GM23338 (cell line): ENCODE data around the gene RPS6KA4. TPM values are rescaled to one million over a fixed set of nuclear protein-coding genes. Genes with fewer than 3 reads are reported as not detected.

Experiments used
- ATAC-seq: fragments of 200-7000 bp; cut with Tn5 transposase; 3 replicates; pipeline ENCODE4 v1.9.1; 2020
- DNase-seq: peaks from one replicate; pipeline ENCODE4 v3.0.0-alpha.2; 2015; ENCODE audit warnings: low spot score
- H2AFZ ChIP-seq: fragments of 200-600 bp; sonication (generic); 2 replicates; pipeline ENCODE4 v1.8.0; 2016; ENCODE audit warnings: antibody characterized with exemption, mild to moderate bottlenecking, moderate library complexity
- H3F3A ChIP-seq: fragments of 200-600 bp; sonication (generic); replicated peaks from 2 replicates; pipeline ENCODE4 v1.8.0; 2017; ENCODE audit warnings: antibody characterized with exemption, mixed run types, low read depth
- H3K27ac ChIP-seq: fragments of 200-600 bp; sonication (generic); 2 replicates; pipeline ENCODE4 v1.6.1; 2016; ENCODE audit warnings: low read depth
- H3K27me3 ChIP-seq: fragments of 200-600 bp; sonication (generic); 2 replicates; pipeline ENCODE4 v1.8.0; 2016; ENCODE audit warnings: mild to moderate bottlenecking, mixed run types, moderate library complexity; ENCODE audit not compliant: insufficient read depth
- H3K36me3 ChIP-seq: fragments of 200-600 bp; sonication (generic); 2 replicates; pipeline ENCODE4 v1.8.0; 2016; ENCODE audit warnings: mild to moderate bottlenecking; ENCODE audit not compliant: insufficient read depth
- H3K4me1 ChIP-seq: fragments of 200-600 bp; sonication (generic); 2 replicates; pipeline ENCODE4 v1.8.0; 2016; ENCODE audit warnings: mild to moderate bottlenecking, moderate library complexity; ENCODE audit not compliant: insufficient read depth
- H3K4me2 ChIP-seq: fragments of 200-600 bp; sonication (generic); 2 replicates; pipeline ENCODE4 v1.7.1; 2017; ENCODE audit warnings: mixed run types
- H3K4me3 ChIP-seq: fragments of 200-600 bp; sonication (generic); 2 replicates; pipeline ENCODE4 v1.6.1; 2016; ENCODE audit warnings: mixed run types
- H3K79me2 ChIP-seq: fragments of 200-600 bp; sonication (generic); replicated peaks from 2 replicates; pipeline ENCODE4 v1.8.0; 2017; ENCODE audit warnings: mild to moderate bottlenecking; ENCODE audit not compliant: insufficient read depth
- H3K9me2 ChIP-seq: fragments of 200-600 bp; sonication (generic); 2 replicates; pipeline ENCODE4 v1.8.0; 2017; ENCODE audit not compliant: insufficient read depth
- H4K20me1 ChIP-seq: fragments of 200-600 bp; sonication (generic); replicated peaks from 2 replicates; pipeline ENCODE4 v1.8.0; 2017; ENCODE audit warnings: mild to moderate bottlenecking; ENCODE audit not compliant: insufficient read depth
- H3K27ac Mint-ChIP-seq: 2 replicates; pipeline ENCODE4 v1.8.0; 2020; ENCODE audit warnings: inconsistent platforms, mild to moderate bottlenecking, moderate library complexity, mixed read lengths
- H3K27me3 Mint-ChIP-seq: 3 replicates; pipeline ENCODE4 v1.8.0; 2022; ENCODE audit warnings: low read depth, mild to moderate bottlenecking, moderate library complexity, mixed read lengths, inconsistent platforms; ENCODE audit not compliant: insufficient read depth, poor library complexity
- H3K36me3 Mint-ChIP-seq: 3 replicates; pipeline ENCODE4 v1.8.0; 2021; ENCODE audit warnings: low read depth, mild to moderate bottlenecking, inconsistent platforms, moderate library complexity, mixed read lengths
- H3K4me1 Mint-ChIP-seq: 3 replicates; pipeline ENCODE4 v1.8.0; 2020; ENCODE audit warnings: mild to moderate bottlenecking, inconsistent platforms, mixed read lengths
- H3K4me3 Mint-ChIP-seq: 3 replicates; pipeline ENCODE4 v1.8.0; 2021; ENCODE audit warnings: moderate library complexity, mild to moderate bottlenecking, inconsistent platforms, mixed read lengths
- H3K9me3 Mint-ChIP-seq: 3 replicates; pipeline ENCODE4 v1.8.0; 2020; ENCODE audit warnings: moderate library complexity, mild to moderate bottlenecking, inconsistent platforms, mixed read lengths
- CREB1 ChIP-seq: fragments of 250-450 bp; sonication (Bioruptor Pico); IDR thresholded peaks from 2 replicates; pipeline ENCODE4 v1.5.0; 2020; ENCODE audit warnings: low read depth, mild to moderate bottlenecking, moderate library complexity
- CTCF ChIP-seq, 2 experiments: fragments of 200-600 bp in 1 of 2; sonication (generic) in 1 of 2; conservative IDR thresholded peaks; 2 replicates each; pipeline versions ENCODE4 v1.5.1 to v1.6.1; 2016 to 2017; ENCODE audit warnings: antibody characterized with exemption in 2 of 2, low read depth in 2 of 2, mild to moderate bottlenecking in 2 of 2, moderate library complexity in 1 of 2
- ETS1 ChIP-seq: IDR thresholded peaks from 2 replicates; pipeline ENCODE4 v1.6.1; 2016; ENCODE audit warnings: antibody characterized with exemption
- EZH2 ChIP-seq: fragments of 200-600 bp; sonication (generic); IDR thresholded peaks from one replicate; pipeline ENCODE4 v1.8.0; 2017; ENCODE audit warnings: antibody characterized with exemption, mild to moderate bottlenecking, low read depth; ENCODE audit not compliant: unreplicated experiment
- EZH2phosphoT487 ChIP-seq: fragments of 200-600 bp; sonication (generic); IDR thresholded peaks from one replicate; pipeline ENCODE4 v1.8.1; 2018; ENCODE audit warnings: antibody characterized with exemption; ENCODE audit not compliant: unreplicated experiment
- JUNB ChIP-seq: IDR thresholded peaks from one replicate; pipeline ENCODE4 v1.6.1; 2016; ENCODE audit warnings: antibody characterized with exemption; ENCODE audit not compliant: unreplicated experiment
- NANOG ChIP-seq: IDR thresholded peaks from 2 replicates; pipeline ENCODE4 v1.6.1; 2016; ENCODE audit warnings: antibody characterized with exemption, borderline replicate concordance
- POLR2AphosphoS5 ChIP-seq: IDR thresholded peaks from 2 replicates; pipeline ENCODE4 v1.6.1; 2016; ENCODE audit warnings: antibody characterized with exemption, low read depth
- REST ChIP-seq: IDR thresholded peaks from one replicate; pipeline ENCODE4 v1.6.1; 2018; ENCODE audit warnings: antibody characterized with exemption; ENCODE audit not compliant: unreplicated experiment
- STAT1 ChIP-seq: IDR thresholded peaks from one replicate; pipeline ENCODE4 v1.6.1; 2016; ENCODE audit warnings: antibody characterized with exemption; ENCODE audit not compliant: unreplicated experiment
- ZNF114 ChIP-seq: fragments of 250-450 bp; sonication (Bioruptor Pico); IDR thresholded peaks from 2 replicates; pipeline ENCODE4 v1.5.0; 2020; ENCODE audit warnings: mild to moderate bottlenecking, moderate library complexity
- ZNF331 ChIP-seq: fragments of 250-450 bp; sonication (Bioruptor Pico); IDR thresholded peaks from 2 replicates; pipeline ENCODE4 v1.5.0; 2020; ENCODE audit warnings: low read depth, mild to moderate bottlenecking, moderate library complexity
- polyA plus RNA-seq: library from polyadenylated mRNA; unstranded; fragments of >200 nt; fragmentation: Nextera tagmentation; extraction: Ambion mirVana; gene quantifications from 2 replicates; pipeline ENCODE4 v1.2.1, GENCODE V29; 2016
- total RNA-seq: library from RNA; depleted of rRNA; stranded (reverse); fragments of >200 nt; shearing (Covaris generic); gene quantifications from 2 replicates; pipeline ENCODE4 v1.2.3, GENCODE V29; 2014
- TF ChIP-seq, protein P1 (sequence below): fragments of 250-450 bp; sonication (Bioruptor Pico); IDR thresholded peaks from 2 replicates; pipeline ENCODE4 v1.5.0; 2020; ENCODE audit warnings: mild to moderate bottlenecking, moderate library complexity

RPS6KA4 gene
- total and polyA plus RNA-seq, 2 experiments from 2014 or later = 3.5 to 19.9 TPM

DNA sequence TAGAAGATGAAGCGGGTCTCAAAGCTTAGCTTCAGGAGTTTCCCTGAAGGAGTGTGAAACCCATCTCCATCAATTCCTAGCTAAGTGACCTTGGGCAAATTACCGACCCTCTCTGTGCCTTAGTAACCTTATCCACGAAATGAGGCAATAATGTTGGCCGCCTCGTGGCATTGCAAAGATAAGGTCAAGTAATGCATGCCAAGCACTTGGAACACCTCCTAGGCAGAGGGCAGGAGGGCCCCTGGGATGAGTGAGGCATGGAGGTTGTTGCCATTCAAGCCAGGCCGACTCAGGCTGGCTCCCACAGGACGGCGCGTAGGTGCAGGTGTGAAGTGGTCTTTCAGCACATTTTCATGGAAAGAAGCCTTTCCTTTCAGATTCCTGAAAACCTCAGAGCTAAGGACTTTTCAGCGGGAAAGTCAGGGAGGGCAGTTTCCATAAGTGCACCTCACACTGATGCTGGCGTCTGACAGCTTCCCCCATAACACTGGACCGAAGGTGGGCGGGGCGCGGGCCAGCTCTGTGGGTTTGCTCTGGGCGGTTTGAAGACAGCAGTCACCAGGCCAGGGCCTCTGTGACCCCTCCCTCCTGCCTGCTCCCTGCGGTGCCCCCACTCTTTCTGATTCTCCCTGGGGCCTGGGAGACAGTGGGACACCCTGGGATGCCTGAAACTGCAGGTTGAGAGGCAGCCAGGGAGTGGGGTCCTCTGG, 25.2 kb downstream of the RPS6KA4 start:
- no peaks in the 10 kb centered on the region for H3K36me3 ChIP-seq
- no peaks in the 10 kb centered on the region for H3K9me2 ChIP-seq
- Mint-ChIP-seq H3K4me3 (no peak overlapping the region), H3K36me3 (no peaks in the 10 kb centered on the region), H3K27me3 (peaks cover 5% of the 10 kb centered on the region), H3K27ac (no peak overlapping the region), H3K4me1 (peaks cover 3% of the 10 kb centered on the region), H3K9me3 (no peaks in the 10 kb centered on the region)
- H3K79me2 ChIP-seq = no peaks in the 10 kb centered on the region
- no peak overlapping the region for H3K4me3 ChIP-seq
- TF ChIP-seq EZH2phosphoT487 = no peak
- no peak for TF ChIP-seq ZNF331 (CRISPR knock-in tag)
- TF ChIP-seq ETS1 = no peak
- no peak for TF ChIP-seq NANOG
- no peak for TF ChIP-seq JUNB
- no peak for TF ChIP-seq ZNF114 (CRISPR knock-in tag)
- no peak for TF ChIP-seq CTCF (conservative IDR thresholded peaks at IDR 0.05; ENCODE audit: low read depth in 2 of 2)
- no peak for TF ChIP-seq STAT1
- no peak for TF ChIP-seq REST
- no peak for TF ChIP-seq CREB1
- no peak for TF ChIP-seq POLR2AphosphoS5
- TF ChIP-seq, protein P1, sequence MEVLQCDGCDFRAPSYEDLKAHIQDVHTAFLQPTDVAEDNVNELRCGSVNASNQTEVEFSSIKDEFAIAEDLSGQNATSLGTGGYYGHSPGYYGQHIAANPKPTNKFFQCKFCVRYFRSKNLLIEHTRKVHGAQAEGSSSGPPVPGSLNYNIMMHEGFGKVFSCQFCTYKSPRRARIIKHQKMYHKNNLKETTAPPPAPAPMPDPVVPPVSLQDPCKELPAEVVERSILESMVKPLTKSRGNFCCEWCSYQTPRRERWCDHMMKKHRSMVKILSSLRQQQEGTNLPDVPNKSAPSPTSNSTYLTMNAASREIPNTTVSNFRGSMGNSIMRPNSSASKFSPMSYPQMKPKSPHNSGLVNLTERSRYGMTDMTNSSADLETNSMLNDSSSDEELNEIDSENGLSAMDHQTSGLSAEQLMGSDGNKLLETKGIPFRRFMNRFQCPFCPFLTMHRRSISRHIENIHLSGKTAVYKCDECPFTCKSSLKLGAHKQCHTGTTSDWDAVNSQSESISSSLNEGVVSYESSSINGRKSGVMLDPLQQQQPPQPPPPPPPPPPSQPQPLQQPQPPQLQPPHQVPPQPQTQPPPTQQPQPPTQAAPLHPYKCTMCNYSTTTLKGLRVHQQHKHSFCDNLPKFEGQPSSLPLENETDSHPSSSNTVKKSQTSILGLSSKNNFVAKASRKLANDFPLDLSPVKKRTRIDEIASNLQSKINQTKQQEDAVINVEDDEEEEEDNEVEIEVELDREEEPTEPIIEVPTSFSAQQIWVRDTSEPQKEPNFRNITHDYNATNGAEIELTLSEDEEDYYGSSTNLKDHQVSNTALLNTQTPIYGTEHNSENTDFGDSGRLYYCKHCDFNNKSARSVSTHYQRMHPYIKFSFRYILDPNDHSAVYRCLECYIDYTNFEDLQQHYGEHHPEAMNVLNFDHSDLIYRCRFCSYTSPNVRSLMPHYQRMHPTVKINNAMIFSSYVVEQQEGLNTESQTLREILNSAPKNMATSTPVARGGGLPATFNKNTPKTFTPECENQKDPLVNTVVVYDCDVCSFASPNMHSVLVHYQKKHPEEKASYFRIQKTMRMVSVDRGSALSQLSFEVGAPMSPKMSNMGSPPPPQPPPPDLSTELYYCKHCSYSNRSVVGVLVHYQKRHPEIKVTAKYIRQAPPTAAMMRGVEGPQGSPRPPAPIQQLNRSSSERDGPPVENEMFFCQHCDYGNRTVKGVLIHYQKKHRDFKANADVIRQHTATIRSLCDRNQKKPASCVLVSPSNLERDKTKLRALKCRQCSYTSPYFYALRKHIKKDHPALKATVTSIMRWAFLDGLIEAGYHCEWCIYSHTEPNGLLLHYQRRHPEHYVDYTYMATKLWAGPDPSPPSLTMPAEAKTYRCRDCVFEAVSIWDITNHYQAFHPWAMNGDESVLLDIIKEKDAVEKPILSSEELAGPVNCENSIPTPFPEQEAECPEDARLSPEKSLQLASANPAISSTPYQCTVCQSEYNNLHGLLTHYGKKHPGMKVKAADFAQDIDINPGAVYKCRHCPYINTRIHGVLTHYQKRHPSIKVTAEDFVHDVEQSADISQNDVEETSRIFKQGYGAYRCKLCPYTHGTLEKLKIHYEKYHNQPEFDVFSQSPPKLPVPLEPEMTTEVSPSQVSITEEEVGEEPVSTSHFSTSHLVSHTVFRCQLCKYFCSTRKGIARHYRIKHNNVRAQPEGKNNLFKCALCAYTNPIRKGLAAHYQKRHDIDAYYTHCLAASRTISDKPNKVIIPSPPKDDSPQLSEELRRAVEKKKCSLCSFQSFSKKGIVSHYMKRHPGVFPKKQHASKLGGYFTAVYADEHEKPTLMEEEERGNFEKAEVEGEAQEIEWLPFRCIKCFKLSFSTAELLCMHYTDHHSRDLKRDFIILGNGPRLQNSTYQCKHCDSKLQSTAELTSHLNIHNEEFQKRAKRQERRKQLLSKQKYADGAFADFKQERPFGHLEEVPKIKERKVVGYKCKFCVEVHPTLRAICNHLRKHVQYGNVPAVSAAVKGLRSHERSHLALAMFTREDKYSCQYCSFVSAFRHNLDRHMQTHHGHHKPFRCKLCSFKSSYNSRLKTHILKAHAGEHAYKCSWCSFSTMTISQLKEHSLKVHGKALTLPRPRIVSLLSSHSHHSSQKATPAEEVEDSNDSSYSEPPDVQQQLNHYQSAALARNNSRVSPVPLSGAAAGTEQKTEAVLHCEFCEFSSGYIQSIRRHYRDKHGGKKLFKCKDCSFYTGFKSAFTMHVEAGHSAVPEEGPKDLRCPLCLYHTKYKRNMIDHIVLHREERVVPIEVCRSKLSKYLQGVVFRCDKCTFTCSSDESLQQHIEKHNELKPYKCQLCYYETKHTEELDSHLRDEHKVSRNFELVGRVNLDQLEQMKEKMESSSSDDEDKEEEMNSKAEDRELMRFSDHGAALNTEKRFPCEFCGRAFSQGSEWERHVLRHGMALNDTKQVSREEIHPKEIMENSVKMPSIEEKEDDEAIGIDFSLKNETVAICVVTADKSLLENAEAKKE (CRISPR knock-in tag) = no peak
- TF ChIP-seq EZH2 = no peak
- DNase-seq (no peak), ATAC-seq (peak; percentile 16; the same call in 1 of the 3 replicates)
- no peaks in the 10 kb centered on the region for H4K20me1 ChIP-seq
- no peak overlapping the region for H2AFZ ChIP-seq
- no peak overlapping the region for H3K27ac ChIP-seq
- no peaks in the 10 kb centered on the region for H3K27me3 ChIP-seq
- H3K4me1 ChIP-seq = no peaks in the 10 kb centered on the region
- H3K4me2 ChIP-seq = no peak overlapping the region
- peaks cover 7% of the 10 kb centered on the region; the same call in 1 of the 2 replicates for H3F3A ChIP-seq
